GM19438 (cell line): Measurements from ENCODE around the gene HNRNPDL.
"Not testable (repeated sequence)": the region's sequence is repeated elsewhere in the genome, so short reads cannot be mapped to it uniquely, and the experiment has no call there.

Experiments
- ATAC-seq: cut with Tn5 transposase; IDR thresholded peaks from one replicate; pipeline ENCODE4 v1.9.1; 2021; ENCODE audit warnings: low read depth; ENCODE audit not compliant: unreplicated experiment

HNRNPDL gene

GRCh38 chr4:82394896-82395295 is 35.4 kb downstream of the HNRNPDL start:
- ATAC-seq: no peak

GRCh38 chr4:82390061-82390460 is 40.2 kb downstream of the HNRNPDL start:
- not testable (repeated sequence) for ATAC-seq

GRCh38 chr4:82388405-82388804 is 41.9 kb downstream of the HNRNPDL start:
- no peak for ATAC-seq

GRCh38 chr4:82386312-82386711 is 44.0 kb downstream of the HNRNPDL start:
- not testable (repeated sequence) for ATAC-seq

- ATAC-seq: no peak
Measured at GRCh38 chr4:82382751-82383150, 47.5 kb downstream of the HNRNPDL start.

- no peak for ATAC-seq
Measured at GRCh38 chr4:82381661-82382296, 48.5 kb downstream of the HNRNPDL start.

GRCh38 chr4:82381235-82381634 is 49.0 kb downstream of the HNRNPDL start:
- no peak for ATAC-seq

GRCh38 chr4:82380831-82381230 is 49.4 kb downstream of the HNRNPDL start:
- ATAC-seq: no peak

GRCh38 chr4:82380344-82380743 is 49.9 kb downstream of the HNRNPDL start:
- ATAC-seq: no peak

- ATAC-seq: no peak
Measured at GRCh38 chr4:82376109-82376508, 54.2 kb downstream of the HNRNPDL start.

- ATAC-seq: peak; percentile 92
Measured at GRCh38 chr4:82373816-82374625, 56.2 kb downstream of the HNRNPDL start, which contains the start of gene HNRNPD. Gene HNRNPD (minus strand): TSS chr4:82373991. CDS start chr4:82373678, 313 bp downstream.

GRCh38 chr4:82373486-82373815 is 56.8 kb downstream of the HNRNPDL start:
- peak; percentile 15 for ATAC-seq
